HepG2 (cell line): ENCODE results near the gene CDK10. TPM values are rescaled to one million over a fixed set of nuclear protein-coding genes. Genes with fewer than 3 reads are reported as not detected.

Experiments used
- ATAC-seq: fragments of 200-7000 bp; cut with Tn5 transposase; 3 replicates; pipeline ENCODE4 v1.9.1; 2020; ENCODE audit warnings: mild to moderate bottlenecking, moderate library complexity
- BruUV-seq: library from RNA; stranded (reverse); fragments of 400-500 nt; replicated peaks from 2 replicates; lab custom pipeline; 2021; lab: Mats Ljungman, UMichigan
- CTCF ChIA-PET: fragments of 300-600 bp; formaldehyde crosslinking; extraction: SDS; loops from one replicate; lab custom pipeline; 2021; ENCODE audit warnings: low total read pairs, inconsistent platforms, low intra/inter-chr PET ratio; lab: Yijun Ruan, JAX
- POLR2A ChIA-PET: fragments of 350-600 bp; sonication (Branson Sonifier 250); formaldehyde crosslinking; loops from one replicate; lab custom pipeline; 2020; ENCODE audit warnings: antibody characterized with exemption, inconsistent platforms; lab: Yijun Ruan, JAX
- DNase-seq: peaks from one replicate; pipeline ENCODE4 v3.0.0-alpha.2; 2015; ENCODE audit warnings: low spot score
- FAIRE-seq: peaks from 3 replicates; lab custom pipeline; 2011; peaks lifted over from hg19 to GRCh38; lab: Jason Lieb, UNC
- H2AFZ ChIP-seq: one replicate; pipeline ENCODE4 v1.6.1; 2011; ENCODE audit warnings: low read length, inconsistent platforms
- H3K27ac ChIP-seq: fragments of 300-600 bp; 3 replicates; pipeline ENCODE4 v1.8.0; 2011; ENCODE audit warnings: mixed run types, mild to moderate bottlenecking, mixed read lengths, low read length, inconsistent platforms; ENCODE audit not compliant: insufficient read depth; ENCODE audit errors: extremely low read length
- H3K27me3 ChIP-seq, 2 experiments: fragments of 200-600 bp in 1 of 2; 2 replicates in 1 of 2; 3 replicates in 1 of 2; pipeline versions ENCODE4 v1.6.0 to v1.8.0; 2011; ENCODE audit warnings: low read length in 2 of 2, mild to moderate bottlenecking in 2 of 2, moderate library complexity in 2 of 2, inconsistent platforms in 1 of 2; ENCODE audit not compliant: insufficient read depth in 2 of 2, control insufficient read depth in 1 of 2
- H3K36me3 ChIP-seq, 2 experiments: fragments of 200-600 bp in 1 of 2; replicated peaks in 1 of 2; 2 replicates in 1 of 2; 3 replicates in 1 of 2; pipeline versions ENCODE4 v1.5.1 to v1.8.0; 2011; ENCODE audit warnings: low read length in 2 of 2, inconsistent platforms in 1 of 2; ENCODE audit not compliant: insufficient read depth in 2 of 2, control insufficient read depth in 1 of 2
- H3K4me1 ChIP-seq: 2 replicates; pipeline ENCODE4 v1.5.1; 2012; ENCODE audit warnings: low read length, inconsistent platforms; ENCODE audit not compliant: insufficient read depth
- H3K4me2 ChIP-seq: 2 replicates; pipeline ENCODE4 v1.6.0; 2011; ENCODE audit warnings: low read depth, low read length, inconsistent platforms
- H3K4me3 ChIP-seq, 3 experiments: fragments of 200-600 bp in 1 of 3; sonication (generic), shearing (Covaris generic) in 1 of 3; replicated peaks in 1 of 3; 2 replicates each; pipeline ENCODE4 v1.5.1; 2011 to 2016; ENCODE audit warnings: low read length in 3 of 3, inconsistent platforms in 2 of 3, low read depth in 2 of 3, mild to moderate bottlenecking in 2 of 3, control low read depth in 1 of 3, mixed read lengths in 1 of 3; ENCODE audit not compliant: insufficient read depth in 1 of 3
- H3K79me2 ChIP-seq: one replicate; pipeline ENCODE4 v1.6.1; 2011; ENCODE audit warnings: low read length, inconsistent platforms; ENCODE audit not compliant: insufficient read depth
- H3K9ac ChIP-seq: 2 replicates; pipeline ENCODE4 v1.6.0; 2011; ENCODE audit warnings: mild to moderate bottlenecking, low read depth, low read length, inconsistent platforms; ENCODE audit not compliant: insufficient read depth
- H3K9me3 ChIP-seq: 2 replicates; pipeline ENCODE4 v1.5.1; 2012; ENCODE audit warnings: mild to moderate bottlenecking, low read length
- H4K20me1 ChIP-seq: 2 replicates; pipeline ENCODE4 v1.6.0; 2011; ENCODE audit warnings: inconsistent platforms, mild to moderate bottlenecking, low read length, moderate library complexity; ENCODE audit not compliant: insufficient read depth
- CERS6 ChIP-seq: sonication (generic); formaldehyde crosslinking; IDR thresholded peaks from 2 replicates; pipeline ENCODE4 v1.5.0; 2020; ENCODE audit warnings: missing genetic modification reagents
- EZH2 ChIP-seq: conservative IDR thresholded peaks from 2 replicates; pipeline ENCODE4 v1.6.1; 2012; ENCODE audit warnings: mild to moderate bottlenecking, low read depth, low read length, moderate library complexity
- IKZF5 ChIP-seq: IDR thresholded peaks from 2 replicates; pipeline ENCODE4 v1.6.1; 2018; ENCODE audit warnings: missing genetic modification reagents, mild to moderate bottlenecking, missing compliant biosample characterization
- IRX3 ChIP-seq: sonication (generic); formaldehyde crosslinking; IDR thresholded peaks from 2 replicates; pipeline ENCODE4 v1.8.1; 2023; ENCODE audit warnings: mild to moderate bottlenecking, low read depth, missing genetic modification reagents, borderline replicate concordance
- JUND ChIP-seq: sonication (generic); formaldehyde crosslinking; IDR thresholded peaks from 2 replicates; pipeline ENCODE4 v1.8.0; 2022; ENCODE audit warnings: mild to moderate bottlenecking, missing genetic modification reagents
- MBNL3 ChIP-seq: fragments of 250-450 bp; sonication (Bioruptor Pico); conservative IDR thresholded peaks from 2 replicates; pipeline ENCODE4 v1.8.0; 2022; ENCODE audit warnings: mild to moderate bottlenecking, inconsistent platforms
- NFATC3 ChIP-seq: sonication (generic); formaldehyde crosslinking; IDR thresholded peaks from 2 replicates; pipeline ENCODE4 v1.5.1; 2020; ENCODE audit warnings: mild to moderate bottlenecking, missing genetic modification reagents
- RBM39 ChIP-seq: fragments of 200-400 bp; formaldehyde crosslinking; IDR thresholded peaks from one replicate; pipeline ENCODE4 v1.6.1; 2018; ENCODE audit warnings: antibody characterized with exemption, mild to moderate bottlenecking, low read depth, low read length; ENCODE audit not compliant: poor library complexity, severe bottlenecking
- SMARCC2 ChIP-seq: fragments of 450-650 bp; IDR thresholded peaks from 2 replicates; pipeline ENCODE4 v1.6.1; 2017; ENCODE audit warnings: antibody characterized with exemption, mild to moderate bottlenecking
- TFE3 ChIP-seq: IDR thresholded peaks from 2 replicates; pipeline ENCODE4 v1.6.1; 2016
- TSC22D2 ChIP-seq: sonication (generic); formaldehyde crosslinking; IDR thresholded peaks from 2 replicates; pipeline ENCODE4 v1.5.1; 2020; ENCODE audit warnings: missing genetic modification reagents, mild to moderate bottlenecking, borderline replicate concordance
- ZNF607 ChIP-seq: sonication (generic); formaldehyde crosslinking; IDR thresholded peaks from 2 replicates; pipeline ENCODE4 v1.5.1; 2020; ENCODE audit warnings: missing genetic modification reagents, mild to moderate bottlenecking, borderline replicate concordance
- WGBS: methylation state at CpG from one replicate; pipeline ENCODE4 v1.1.6; 2017; ENCODE audit warnings: low lambda C conversion rate; 5-methylcytosine and 5-hydroxymethylcytosine counted together
- in situ Hi-C: cut with HindIII; loops from 2 replicates; pipeline ENCODE4 v1.10.0; 2017; ENCODE audit warnings: low pct_unique_long_range_greater_than_20kb; ENCODE audit not compliant: extremely low pct_ligation_motif_present
- intact Hi-C: fragments of 100-400 bp; cut with micrococcal nuclease; formaldehyde crosslinking; loops from one replicate; pipeline ENCODE4 v1.10.0; 2022; ENCODE audit not compliant: unreplicated experiment
- polyA plus RNA-seq, 8 experiments: library from polyadenylated mRNA; depleted of rRNA in 3 of 8; stranded (reverse) in 7 of 8; unstranded in 1 of 8; fragments of >200 nt; fragmentation: Illumina TruSeq in 4 of 8; extraction: Trizol in 4 of 8; gene quantifications; 2 replicates each; pipeline versions ENCODE4 v1.2.1 to v1.2.3, GENCODE V29; 2011 to 2016; ENCODE audit warnings: low read depth in 4 of 8, missing spikeins in 1 of 8, mixed read lengths in 1 of 8; ENCODE audit not compliant: insufficient read depth in 1 of 8
- total RNA-seq, 5 experiments: library from RNA; depleted of rRNA; stranded (reverse); fragments of >200 nt; fragmentation: Illumina TruSeq; extraction: Trizol; gene quantifications; 2 replicates each; pipeline ENCODE4 v1.2.3, GENCODE V29; 2016; ENCODE audit warnings: low read depth in 1 of 5

CDK10 gene
- total and polyA plus RNA-seq, 2 of the 13 experiments (the other 11 are each of a cell fraction or from before 2014, with no cell fraction given), result 2.5 to 3.9 TPM

GRCh38 chr16:89704281-89704680, 17.8 kb downstream of the CDK10 start:
- no peak overlapping the region for H3K4me3 ChIP-seq
- no peak overlapping the region for H2AFZ ChIP-seq
- H3K9me3 ChIP-seq, result no peaks in the 10 kb centered on the region
- H3K36me3 ChIP-seq, result peaks cover 0 to under 1% of the 10 kb centered on the region in 2 experiments; a peak in 2 of 5 replicates
- 84% methylated on average over 13 of the region's 13 CpGs for WGBS
- no peaks in the 10 kb centered on the region for H4K20me1 ChIP-seq
- no TSS peak for BruUV-seq
- FAIRE-seq (no peak), DNase-seq (no peak), ATAC-seq (no peak)
- no peak for TF ChIP-seq EZH2
- no peak for TF ChIP-seq RBM39
- no peak for TF ChIP-seq TFE3 (CRISPR knock-in tag)
- TF ChIP-seq ZNF607, result no peak
- no peak for TF ChIP-seq IRX3 (CRISPR knock-in tag)
- TF ChIP-seq JUND (CRISPR knock-in tag), result no peak
- no peak for TF ChIP-seq SMARCC2
- TF ChIP-seq IKZF5 (CRISPR knock-in tag), result no peak
- no peak for TF ChIP-seq MBNL3
- TF ChIP-seq NFATC3 (CRISPR knock-in tag), result no peak
- no peak for TF ChIP-seq CERS6 (CRISPR knock-in tag)
- no peak for TF ChIP-seq TSC22D2 (CRISPR knock-in tag)
- in situ Hi-C loops (loop anchor here (5.0 kb wide), 1 partner anchor 47 kb away; the partner anchor contains the start of genes CHMP1A and SPATA33), intact Hi-C loops (loop anchor here (5.0 to 10.0 kb wide), 2 partner anchors 121 to 213 kb away; partner anchors contain the start of genes MC1R and SPIRE2)
- H3K9ac ChIP-seq, result no peak overlapping the region
- no peaks in the 10 kb centered on the region for H3K27me3 ChIP-seq
- H3K4me1 ChIP-seq, result peaks cover 24% of the 10 kb centered on the region
- peaks cover under 1% of the 10 kb centered on the region for H3K79me2 ChIP-seq
- CTCF ChIA-PET, result no interaction called here
- POLR2A ChIA-PET, result interaction anchor here (0.7 to 2.8 kb wide), 2 partner anchors 9 to 16 kb away, joined by 3 to 9 read pairs; partner anchors contain the start of gene VPS9D1
- no peak overlapping the region for H3K27ac ChIP-seq
- H3K4me2 ChIP-seq, result no peak overlapping the region
